HepG2 (cell line): ENCODE results near the gene TAF11. TPM values are rescaled to one million over a fixed set of nuclear protein-coding genes. Genes with fewer than 3 reads are reported as not detected.

Experiments
- ATAC-seq: fragments of 200-7000 bp; cut with Tn5 transposase; 3 replicates; pipeline ENCODE4 v1.9.1; 2020; ENCODE audit warnings: mild to moderate bottlenecking, moderate library complexity
- BruUV-seq: library from RNA; stranded (reverse); fragments of 400-500 nt; replicated peaks from 2 replicates; lab custom pipeline; 2021; lab: Mats Ljungman, UMichigan
- CTCF ChIA-PET: fragments of 300-600 bp; formaldehyde crosslinking; extraction: SDS; loops from one replicate; lab custom pipeline; 2021; ENCODE audit warnings: low total read pairs, inconsistent platforms, low intra/inter-chr PET ratio; lab: Yijun Ruan, JAX
- POLR2A ChIA-PET: fragments of 350-600 bp; sonication (Branson Sonifier 250); formaldehyde crosslinking; loops from one replicate; lab custom pipeline; 2020; ENCODE audit warnings: antibody characterized with exemption, inconsistent platforms; lab: Yijun Ruan, JAX
- DNase-seq: peaks from one replicate; pipeline ENCODE4 v3.0.0-alpha.2; 2015; ENCODE audit warnings: low spot score
- FAIRE-seq: peaks from 3 replicates; lab custom pipeline; 2011; peaks lifted over from hg19 to GRCh38; lab: Jason Lieb, UNC
- H2AFZ ChIP-seq: one replicate; pipeline ENCODE4 v1.6.1; 2011; ENCODE audit warnings: low read length, inconsistent platforms
- H3K27ac ChIP-seq: fragments of 300-600 bp; 3 replicates; pipeline ENCODE4 v1.8.0; 2011; ENCODE audit warnings: mixed run types, mild to moderate bottlenecking, mixed read lengths, low read length, inconsistent platforms; ENCODE audit not compliant: insufficient read depth; ENCODE audit errors: extremely low read length
- H3K27me3 ChIP-seq, 2 experiments: fragments of 200-600 bp in 1 of 2; 2 replicates in 1 of 2; 3 replicates in 1 of 2; pipeline versions ENCODE4 v1.6.0 to v1.8.0; 2011; ENCODE audit warnings: low read length in 2 of 2, mild to moderate bottlenecking in 2 of 2, moderate library complexity in 2 of 2, inconsistent platforms in 1 of 2; ENCODE audit not compliant: insufficient read depth in 2 of 2, control insufficient read depth in 1 of 2
- H3K36me3 ChIP-seq, 2 experiments: fragments of 200-600 bp in 1 of 2; replicated peaks in 1 of 2; 2 replicates in 1 of 2; 3 replicates in 1 of 2; pipeline versions ENCODE4 v1.5.1 to v1.8.0; 2011; ENCODE audit warnings: low read length in 2 of 2, inconsistent platforms in 1 of 2; ENCODE audit not compliant: insufficient read depth in 2 of 2, control insufficient read depth in 1 of 2
- H3K4me1 ChIP-seq: 2 replicates; pipeline ENCODE4 v1.5.1; 2012; ENCODE audit warnings: low read length, inconsistent platforms; ENCODE audit not compliant: insufficient read depth
- H3K4me2 ChIP-seq: 2 replicates; pipeline ENCODE4 v1.6.0; 2011; ENCODE audit warnings: low read depth, low read length, inconsistent platforms
- H3K4me3 ChIP-seq, 3 experiments: fragments of 200-600 bp in 1 of 3; sonication (generic), shearing (Covaris generic) in 1 of 3; replicated peaks in 1 of 3; 2 replicates each; pipeline ENCODE4 v1.5.1; 2011 to 2016; ENCODE audit warnings: low read length in 3 of 3, inconsistent platforms in 2 of 3, low read depth in 2 of 3, mild to moderate bottlenecking in 2 of 3, control low read depth in 1 of 3, mixed read lengths in 1 of 3; ENCODE audit not compliant: insufficient read depth in 1 of 3
- H3K79me2 ChIP-seq: one replicate; pipeline ENCODE4 v1.6.1; 2011; ENCODE audit warnings: low read length, inconsistent platforms; ENCODE audit not compliant: insufficient read depth
- H3K9ac ChIP-seq: 2 replicates; pipeline ENCODE4 v1.6.0; 2011; ENCODE audit warnings: mild to moderate bottlenecking, low read depth, low read length, inconsistent platforms; ENCODE audit not compliant: insufficient read depth
- H3K9me3 ChIP-seq: 2 replicates; pipeline ENCODE4 v1.5.1; 2012; ENCODE audit warnings: mild to moderate bottlenecking, low read length
- H4K20me1 ChIP-seq: 2 replicates; pipeline ENCODE4 v1.6.0; 2011; ENCODE audit warnings: inconsistent platforms, mild to moderate bottlenecking, low read length, moderate library complexity; ENCODE audit not compliant: insufficient read depth
- CHD2 ChIP-seq: IDR thresholded peaks from 2 replicates; pipeline ENCODE4 v1.6.1; 2011; ENCODE audit warnings: low read depth, low read length, improper control_type of control experiment
- CREB1 ChIP-seq, 2 experiments: fragments of 450-650 bp in 1 of 2; IDR thresholded peaks; 2 replicates each; pipeline ENCODE4 v1.6.1; 2016 to 2017; ENCODE audit warnings: control low read depth in 1 of 2, mild to moderate bottlenecking in 1 of 2, missing compliant biosample characterization in 1 of 2, missing genetic modification characterization in 1 of 2
- MAF1 ChIP-seq: sonication (generic); formaldehyde crosslinking; IDR thresholded peaks from 2 replicates; pipeline ENCODE4 v1.5.0; 2020; ENCODE audit warnings: missing genetic modification reagents, borderline replicate concordance
- NFKBIZ ChIP-seq: IDR thresholded peaks from 2 replicates; pipeline ENCODE4 v1.6.1; 2018; ENCODE audit warnings: missing genetic modification reagents, missing compliant biosample characterization
- RXRB ChIP-seq: IDR thresholded peaks from 2 replicates; pipeline ENCODE4 v1.6.1; 2016; ENCODE audit warnings: borderline replicate concordance, missing genetic modification reagents, missing compliant biosample characterization
- TIGD3 ChIP-seq: sonication (generic); formaldehyde crosslinking; IDR thresholded peaks from 2 replicates; pipeline ENCODE4 v1.5.1; 2020; ENCODE audit warnings: mild to moderate bottlenecking, missing genetic modification reagents, borderline replicate concordance
- ZBTB21 ChIP-seq: sonication (generic); formaldehyde crosslinking; IDR thresholded peaks from 2 replicates; pipeline ENCODE4 v1.4.0; 2020; ENCODE audit warnings: missing genetic modification reagents
- ZEB1 ChIP-seq: IDR thresholded peaks from 2 replicates; pipeline ENCODE4 v1.6.1; 2012; ENCODE audit warnings: mild to moderate bottlenecking, low read depth, inconsistent platforms; ENCODE audit not compliant: insufficient replicate concordance
- ZFP90 ChIP-seq: sonication (generic); formaldehyde crosslinking; IDR thresholded peaks from 2 replicates; pipeline ENCODE4 v1.8.0; 2022; ENCODE audit warnings: missing genetic modification reagents, mild to moderate bottlenecking, inconsistent platforms, borderline replicate concordance
- ZNF296 ChIP-seq: sonication (generic); formaldehyde crosslinking; conservative IDR thresholded peaks from 2 replicates; pipeline ENCODE4 v1.5.0; 2020; ENCODE audit warnings: mild to moderate bottlenecking, missing genetic modification reagents
- ZNF331 ChIP-seq: sonication (generic); formaldehyde crosslinking; IDR thresholded peaks from 2 replicates; pipeline ENCODE4 v1.4.0; 2020; ENCODE audit warnings: missing genetic modification reagents
- ZNF614 ChIP-seq: IDR thresholded peaks from 2 replicates; pipeline ENCODE4 v1.6.1; 2018; ENCODE audit warnings: missing biosample characterization, missing genetic modification reagents, inconsistent platforms, borderline replicate concordance
- ZNF703 ChIP-seq: sonication (generic); formaldehyde crosslinking; IDR thresholded peaks from 2 replicates; pipeline ENCODE4 v1.5.1; 2020; ENCODE audit warnings: missing genetic modification reagents, mild to moderate bottlenecking, moderate library complexity, borderline replicate concordance
- ZNF891 ChIP-seq: sonication (generic); formaldehyde crosslinking; IDR thresholded peaks from 2 replicates; pipeline ENCODE4 v1.5.0; 2020; ENCODE audit warnings: mild to moderate bottlenecking, missing genetic modification reagents
- in situ Hi-C: cut with HindIII; loops from 2 replicates; pipeline ENCODE4 v1.10.0; 2017; ENCODE audit warnings: low pct_unique_long_range_greater_than_20kb; ENCODE audit not compliant: extremely low pct_ligation_motif_present
- intact Hi-C: fragments of 100-400 bp; cut with micrococcal nuclease; formaldehyde crosslinking; loops from one replicate; pipeline ENCODE4 v1.10.0; 2022; ENCODE audit not compliant: unreplicated experiment
- polyA plus RNA-seq, 8 experiments: library from polyadenylated mRNA; depleted of rRNA in 3 of 8; stranded (reverse) in 7 of 8; unstranded in 1 of 8; fragments of >200 nt; fragmentation: Illumina TruSeq in 4 of 8; extraction: Trizol in 4 of 8; gene quantifications; 2 replicates each; pipeline versions ENCODE4 v1.2.1 to v1.2.3, GENCODE V29; 2011 to 2016; ENCODE audit warnings: low read depth in 4 of 8, missing spikeins in 1 of 8, mixed read lengths in 1 of 8; ENCODE audit not compliant: insufficient read depth in 1 of 8
- total RNA-seq, 5 experiments: library from RNA; depleted of rRNA; stranded (reverse); fragments of >200 nt; fragmentation: Illumina TruSeq; extraction: Trizol; gene quantifications; 2 replicates each; pipeline ENCODE4 v1.2.3, GENCODE V29; 2016; ENCODE audit warnings: low read depth in 1 of 5

TAF11 gene
- total and polyA plus RNA-seq, 2 of the 13 experiments (the other 11 are each of a cell fraction or from before 2014, with no cell fraction given): 35.4 to 73.6 TPM

- TF ChIP-seq CREB1 (IDR thresholded peaks at IDR 0.05): no peak
- no peak for TF ChIP-seq CREB1 (CRISPR knock-in tag; IDR thresholded peaks at IDR 0.05)
- TF ChIP-seq TIGD3: no peak
- no peak for TF ChIP-seq CHD2
- TF ChIP-seq ZNF331: no peak
- no peak for TF ChIP-seq RXRB (CRISPR knock-in tag)
- TF ChIP-seq, all 625 proteins: peak for 0
These were observed 40.4 kb upstream of the TAF11 start (continued) for GRCh38 chr6:34928220-34928619.

GRCh38 chr6:34926655-34927054 lies 38.8 kb upstream of the TAF11 start:
- H3K9me3 ChIP-seq: no peaks in the 10 kb centered on the region
- no peak overlapping the region for H2AFZ ChIP-seq
- no peak overlapping the region for H3K27ac ChIP-seq
- TF ChIP-seq ZFP90 (CRISPR knock-in tag) (no peak), ZBTB21 (CRISPR knock-in tag) (no peak), ZEB1 (no peak), NFKBIZ (CRISPR knock-in tag) (no peak), MAF1 (CRISPR knock-in tag) (no peak), ZNF891 (CRISPR knock-in tag) (no peak), ZNF614 (CRISPR knock-in tag) (no peak), ZNF296 (no peak), ZNF703 (no peak), ZNF331 (no peak)
- no peak overlapping the region for H3K4me2 ChIP-seq
- in situ Hi-C loops: no loop called here
- peaks cover 23% of the 10 kb centered on the region for H3K4me1 ChIP-seq
- H3K9ac ChIP-seq: no peak overlapping the region
- DNase-seq: no peak
- no peaks in the 10 kb centered on the region for H3K36me3 ChIP-seq
- H3K27me3 ChIP-seq: no peaks in the 10 kb centered on the region
- H3K79me2 ChIP-seq: no peaks in the 10 kb centered on the region
- no peaks in the 10 kb centered on the region for H4K20me1 ChIP-seq
- no TSS peak for BruUV-seq
- FAIRE-seq: no peak
- ChIA-PET CTCF (no interaction called here), POLR2A (no interaction called here)
- intact Hi-C loops: no loop called here
- H3K4me3 ChIP-seq: no peak overlapping the region
- no peak for ATAC-seq
